Spleen (tissue), 11 donors: ENCODE measurements around the gene BPIFA1. TPM values are rescaled to one million over a fixed set of nuclear protein-coding genes. Genes with fewer than 3 reads are reported as not detected.

ENCODE experiments used
- DNase-seq: peaks from one replicate; pipeline ENCODE4 v3.0.0-alpha.2; 2020
- H3K27ac ChIP-seq, 8 donors: fragments of 200-600 bp; sonication (generic) in 7 of 8; 1 replicate in 4 of 8; 2 replicates in 4 of 8; pipeline versions ENCODE4 v1.5.0 to v1.8.0; 2016 to 2021; ENCODE audit warnings: inconsistent platforms in 4 of 8, mild to moderate bottlenecking in 4 of 8, moderate library complexity in 1 of 8
- H3K27me3 ChIP-seq, 7 donors: fragments of 200-600 bp; sonication (generic) in 6 of 7; replicated peaks in 1 of 7; 1 replicate in 4 of 7; 2 replicates in 3 of 7; pipeline versions ENCODE4 v1.5.0 to v1.8.0; 2016 to 2021; ENCODE audit warnings: inconsistent platforms in 3 of 7, mild to moderate bottlenecking in 1 of 7
- H3K36me3 ChIP-seq, 6 donors: fragments of 200-600 bp; sonication (generic) in 5 of 6; 1 replicate in 4 of 6; 2 replicates in 2 of 6; pipeline versions ENCODE4 v1.5.0 to v1.8.0; 2016 to 2021; ENCODE audit warnings: inconsistent platforms in 2 of 6
- H3K4me1 ChIP-seq, 6 donors: fragments of 200-600 bp; sonication (generic) in 5 of 6; 1 replicate in 3 of 6; 2 replicates in 3 of 6; pipeline versions ENCODE4 v1.5.0 to v1.8.0; 2016 to 2021; ENCODE audit warnings: inconsistent platforms in 3 of 6
- H3K4me3 ChIP-seq, 8 donors: fragments of 200-600 bp; sonication (generic) in 7 of 8; 1 replicate in 4 of 8; 2 replicates in 4 of 8; pipeline versions ENCODE4 v1.5.0 to v1.8.0; 2016 to 2021; ENCODE audit warnings: inconsistent platforms in 4 of 8, mild to moderate bottlenecking in 4 of 8, moderate library complexity in 2 of 8
- H3K9me3 ChIP-seq, 8 donors: fragments of 200-600 bp; sonication (generic) in 7 of 8; 1 replicate in 4 of 8; 2 replicates in 4 of 8; pipeline versions ENCODE4 v1.5.0 to v1.8.0; 2016 to 2021; ENCODE audit warnings: inconsistent platforms in 4 of 8
- CTCF ChIP-seq, 11 experiments: fragments of 200-600 bp in 7 of 11; fragments of 450-650 bp in 4 of 11; sonication (generic) in 4 of 11; IDR thresholded peaks in 8 of 11; conservative IDR thresholded peaks in 3 of 11; 1 replicate in 7 of 11; 2 replicates in 4 of 11; pipeline versions ENCODE4 v1.4.0 to v1.8.0; 2016 to 2021; ENCODE audit warnings: antibody characterized with exemption in 11 of 11, inconsistent platforms in 4 of 11, mild to moderate bottlenecking in 1 of 11
- POLR2A ChIP-seq, 3 donors: fragments of 450-650 bp; IDR thresholded peaks; one replicate each; pipeline ENCODE4 v1.5.1; 2017; ENCODE audit warnings: antibody characterized with exemption in 3 of 3, mild to moderate bottlenecking in 1 of 3
- POLR2AphosphoS5 ChIP-seq, 3 donors: sonication (generic); formaldehyde crosslinking; IDR thresholded peaks; one replicate each; pipeline ENCODE4 v1.5.1; 2017; ENCODE audit warnings: antibody characterized with exemption in 3 of 3
- WGBS, 5 donors: extraction: QIAGEN DNeasy Blood & Tissue Kit in 3 of 5; methylation state at CpG; one replicate each; pipeline versions ENCODE4 v1.1.5 to v1.1.7; 2013 to 2018; 5-methylcytosine and 5-hydroxymethylcytosine counted together
- intact Hi-C: fragments of 100-400 bp; cut with DNase I; formaldehyde crosslinking; loops from one replicate; pipeline ENCODE4 v1.15.0; 2023; ENCODE audit warnings: low total_unique reads
- polyA plus RNA-seq, 3 donors: library from polyadenylated mRNA; stranded (reverse); fragments of 200-250 nt; gene quantifications; one replicate each; pipeline ENCODE4 v1.2.1, GENCODE V29; 2013
- total RNA-seq, 7 donors: library from RNA; depleted of rRNA in 3 of 7; stranded (reverse); fragments of >200 nt in 3 of 7; fragmentation: NEBNext Ultra II Directional in 4 of 7; extraction: Animal tissue kit (Norgen Biotek cat#: 25700) in 4 of 7; gene quantifications; one replicate each; pipeline versions ENCODE4 v1.1.0 to v1.2.1, GENCODE V29; 2016 to 2021
- donor health status: healthy with polysubstance abuse.
- donor health status: DM: no; HTN: no; CAD: no; lungs with moderate emphysema.
- donor health status: DM: no; HTN: no; CAD: no.
- donor health status: Bipolar disorder and iron deficiency.
- donor health status: healthy.
- donor health status: DM: no; HTN: no; CAD: no.
- donor health status: DM: yes; HTN: yes; CAD: no.

BPIFA1 gene
- total and polyA plus RNA-seq, 10 donors, result not detected

GRCh38 chr20:33259371-33259770, 23.6 kb downstream of the BPIFA1 start:
- no peak overlapping the region for H3K27ac ChIP-seq
- peaks cover 0 to 7% (median 0%) of the 10 kb centered on the region in 8 donors for H3K9me3 ChIP-seq
- no peak for DNase-seq
- peaks cover 0 to 13% (median 3%) of the 10 kb centered on the region in 6 donors for H3K4me1 ChIP-seq
- intact Hi-C loops, result no loop called here
- H3K36me3 ChIP-seq, result no peaks in the 10 kb centered on the region
- 38 to 51% (median 42%) methylated on average over 5 of the region's 5 CpGs for WGBS, 5 donors
- TF ChIP-seq CTCF (IDR thresholded peaks at IDR 0.05 in 8 of 11, conservative IDR thresholded peaks at IDR 0.05 in 3 of 11), result no peak
- no peak for TF ChIP-seq POLR2AphosphoS5 (IDR thresholded peaks at IDR 0.05)
- TF ChIP-seq POLR2A (IDR thresholded peaks at IDR 0.05), result no peak
- H3K4me3 ChIP-seq, result no peak overlapping the region
- H3K27me3 ChIP-seq, result peaks cover 0 to 33% (median 0%) of the 10 kb centered on the region in 7 donors

- DNase-seq, result no peak
- Histone ChIP-seq H3K27ac (peak overlapping the region in 4 of 8 donors; percentile 32 to 54 (median 43)), H3K4me3 (no peak overlapping the region), H3K9me3 (peaks cover 0 to 7% (median 0%) of the 10 kb centered on the region in 8 donors), H3K27me3 (peaks cover 0 to 54% (median 0%) of the 10 kb centered on the region in 7 donors), H3K36me3 (no peaks in the 10 kb centered on the region), H3K4me1 (peaks cover 0 to 13% (median 3%) of the 10 kb centered on the region in 6 donors)
- TF ChIP-seq POLR2AphosphoS5 (IDR thresholded peaks at IDR 0.05) (no peak), POLR2A (IDR thresholded peaks at IDR 0.05) (no peak), CTCF (IDR thresholded peaks at IDR 0.05 in 8 of 11, conservative IDR thresholded peaks at IDR 0.05 in 3 of 11) (no peak)
- intact Hi-C loops, result no loop called here
- 58 to 77% (median 68%) methylated on average over 4 of the region's 4 CpGs for WGBS, 5 donors
These were observed 25.7 kb downstream of the BPIFA1 start for GRCh38 chr20:33261465-33261864.

- DNase-seq, result no peak
- TF ChIP-seq POLR2A (IDR thresholded peaks at IDR 0.05), result no peak
- peak in 3 of 11 experiments; percentile 25 to 43 (median 28) for TF ChIP-seq CTCF (IDR thresholded peaks at IDR 0.05 in 8 of 11, conservative IDR thresholded peaks at IDR 0.05 in 3 of 11)
- TF ChIP-seq POLR2AphosphoS5 (IDR thresholded peaks at IDR 0.05), result no peak
- Histone ChIP-seq H3K4me3 (no peak overlapping the region), H3K27ac (peak overlapping the region in 3 of 8 donors; percentile 32 to 54 (median 46)), H3K9me3 (peaks cover 0 to 7% (median 0%) of the 10 kb centered on the region in 8 donors), H3K27me3 (peaks cover 0 to 66% (median 0%) of the 10 kb centered on the region in 7 donors), H3K4me1 (peaks cover 0 to 14% (median 4%) of the 10 kb centered on the region in 6 donors), H3K36me3 (no peaks in the 10 kb centered on the region)
- intact Hi-C loops, result no loop called here
- WGBS, 5 donors, result 29 to 41% (median 34%) methylated on average over 5 of the region's 5 CpGs
These were observed 26.9 kb downstream of the BPIFA1 start for GRCh38 chr20:33262658-33263065.

- Histone ChIP-seq H3K4me3 (no peak overlapping the region), H3K27me3 (peaks cover 0 to 77% (median 0%) of the 10 kb centered on the region in 7 donors), H3K9me3 (peaks cover 0 to 7% (median 0%) of the 10 kb centered on the region in 8 donors), H3K27ac (no peak overlapping the region), H3K36me3 (no peaks in the 10 kb centered on the region), H3K4me1 (peaks cover 0 to 18% (median 8%) of the 10 kb centered on the region in 6 donors)
- intact Hi-C loops, result no loop called here
- TF ChIP-seq POLR2A (IDR thresholded peaks at IDR 0.05) (no peak), POLR2AphosphoS5 (IDR thresholded peaks at IDR 0.05) (no peak), CTCF (IDR thresholded peaks at IDR 0.05 in 8 of 11, conservative IDR thresholded peaks at IDR 0.05 in 3 of 11) (no peak)
- WGBS, 5 donors, result 80 to 92% (median 89%) methylated on average over 5 of the region's 5 CpGs
- DNase-seq, result no peak
These were observed 28.0 kb downstream of the BPIFA1 start for GRCh38 chr20:33263784-33264183.
